Right forelimb (tissue), 1 donor: ENCODE data around the gene ARFGEF3.

Experiments used
- DNase-seq: peaks from one replicate; pipeline ENCODE4 v3.0.0-alpha.2; 2018

Gene ARFGEF3

GRCh38 chr6:138242987-138243592, 81.4 kb downstream of the ARFGEF3 start:
- no peak for DNase-seq

DNA sequence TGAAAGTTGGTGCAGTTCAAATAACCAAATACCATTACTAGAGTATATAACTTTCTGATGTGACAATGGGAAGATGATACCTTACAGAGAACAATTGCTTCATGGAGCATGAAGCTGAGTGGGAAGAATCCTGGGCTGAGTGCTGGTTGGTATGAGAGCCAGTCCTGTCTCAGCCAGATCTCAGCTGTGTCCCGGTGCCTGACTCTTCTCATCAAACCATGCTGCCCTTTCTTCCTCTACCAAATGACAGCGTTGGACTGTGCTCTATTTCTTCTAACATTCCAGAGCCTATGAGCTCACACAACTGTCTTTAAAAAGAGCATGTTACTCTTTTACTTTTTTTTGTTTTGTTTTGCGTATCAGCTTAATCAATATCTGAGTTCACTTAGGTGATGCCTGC, 84.0 kb downstream of the ARFGEF3 start:
- DNase-seq: no peak

DNA sequence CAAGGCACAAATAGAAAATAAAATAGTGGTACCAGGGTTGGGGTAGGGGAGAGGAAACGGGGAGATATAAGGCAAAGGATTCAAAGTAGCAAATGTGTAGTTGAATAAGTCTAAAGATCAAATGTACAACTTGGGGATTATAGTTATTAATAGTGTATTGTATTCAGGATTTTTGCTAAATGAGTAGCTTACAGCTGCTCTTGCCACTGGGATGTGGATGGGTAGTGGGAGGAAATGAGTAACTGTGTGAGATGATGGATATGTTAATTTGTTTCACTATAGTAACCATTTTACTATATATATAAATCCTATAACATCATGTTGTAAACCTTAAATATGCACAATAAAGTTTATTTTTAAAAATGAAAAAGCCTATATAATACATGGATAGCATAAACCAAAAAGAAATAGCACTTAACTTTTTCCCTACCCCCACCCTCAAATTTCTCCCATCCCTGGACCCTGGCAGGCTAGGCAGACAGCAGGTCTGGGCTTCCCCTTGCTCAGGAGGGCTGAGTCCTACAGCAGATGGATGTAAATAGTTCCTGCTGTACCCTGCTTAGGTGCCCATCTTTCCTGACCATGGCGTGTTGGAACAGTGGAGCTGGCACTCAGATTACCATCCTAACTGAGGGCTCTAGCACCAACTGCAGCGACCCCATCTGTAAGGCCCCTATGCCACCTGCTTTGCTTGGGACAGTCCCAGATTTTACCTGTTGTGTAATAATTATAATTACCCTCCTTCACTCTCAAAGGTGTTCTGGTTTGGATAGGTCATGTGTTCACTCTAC, 85.1 kb downstream of the ARFGEF3 start:
- DNase-seq: no peak

- DNase-seq: no peak
Observed at GRCh38 chr6:138248011-138248410, 86.3 kb downstream of the ARFGEF3 start.

DNA sequence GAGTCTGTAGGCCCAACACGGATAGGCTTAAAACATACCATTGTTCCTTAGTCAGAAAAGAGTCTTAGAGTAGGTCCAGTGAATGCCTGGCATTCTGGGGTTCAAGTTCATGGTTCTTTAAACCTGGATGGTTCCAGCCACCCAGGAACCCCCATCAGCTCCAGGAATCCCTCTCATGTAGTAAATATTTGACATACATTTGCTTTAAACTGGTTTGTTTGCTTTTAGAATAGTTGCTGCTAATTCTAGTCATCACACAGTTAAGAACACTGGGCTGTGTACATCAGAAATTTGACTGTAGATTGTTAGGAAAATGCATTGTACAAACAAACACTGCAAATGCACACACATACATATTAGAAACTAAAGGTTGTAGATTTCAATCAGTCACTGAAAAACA, 87.1 kb downstream of the ARFGEF3 start:
- no peak for DNase-seq

- DNase-seq: no peak
Observed at GRCh38 chr6:138250053-138250452, 88.3 kb downstream of the ARFGEF3 start.

DNA sequence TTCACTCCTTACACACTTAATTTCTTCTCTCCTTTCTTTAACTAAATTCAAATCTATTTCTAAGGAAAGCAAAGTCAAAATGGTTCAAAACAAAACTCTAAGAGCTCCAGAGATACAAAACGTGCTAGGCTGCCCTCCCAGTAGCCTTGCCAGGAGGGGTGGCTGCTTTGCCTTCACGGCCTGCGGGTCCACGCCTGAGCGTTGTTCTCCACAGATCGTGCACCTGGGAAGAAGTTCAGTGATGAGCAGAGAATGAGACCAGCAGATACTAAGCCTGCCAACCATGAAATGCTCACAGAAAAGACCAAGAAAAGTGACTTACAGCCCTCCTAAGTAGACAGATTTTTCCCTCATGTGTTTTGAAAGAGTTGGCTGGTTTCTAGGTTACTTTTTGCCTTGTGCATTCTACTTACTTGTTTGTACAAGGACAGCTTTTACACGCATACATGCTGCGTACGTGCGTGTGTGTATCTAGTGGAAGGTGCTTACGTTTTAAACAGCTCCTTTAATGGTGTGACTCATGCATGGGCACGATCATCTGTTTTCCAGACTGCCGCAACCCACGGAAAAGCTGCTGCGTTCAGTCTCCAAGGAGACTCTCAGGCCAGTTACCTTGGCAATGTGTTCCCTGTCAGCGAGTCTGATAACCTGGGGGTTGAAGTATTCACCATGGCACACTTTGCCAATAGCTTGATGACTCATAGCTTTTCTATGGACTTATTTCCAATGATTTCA, 88.9 kb downstream of the ARFGEF3 start:
- DNase-seq: peak; percentile 52

DNA sequence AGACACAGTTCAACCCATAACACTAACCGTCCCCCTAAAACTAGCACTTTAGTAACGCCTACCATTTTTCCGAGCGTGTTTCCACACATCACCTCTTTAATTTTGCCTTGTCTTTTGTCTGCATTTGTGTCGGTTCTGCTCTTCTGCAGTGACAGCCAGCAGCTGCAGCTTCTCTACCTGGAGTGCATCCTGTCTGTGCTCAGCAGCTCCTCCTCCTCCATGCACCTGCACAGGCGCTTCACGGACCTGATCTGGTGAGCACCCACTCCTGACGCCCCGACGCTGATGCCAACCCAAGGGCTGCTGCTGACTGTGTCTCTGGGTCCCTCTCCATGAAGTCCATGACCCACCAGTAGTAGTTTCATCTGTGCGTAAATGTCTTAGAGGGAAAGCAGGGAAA, 92.0 kb downstream of the ARFGEF3 start:
- no peak for DNase-seq

DNA sequence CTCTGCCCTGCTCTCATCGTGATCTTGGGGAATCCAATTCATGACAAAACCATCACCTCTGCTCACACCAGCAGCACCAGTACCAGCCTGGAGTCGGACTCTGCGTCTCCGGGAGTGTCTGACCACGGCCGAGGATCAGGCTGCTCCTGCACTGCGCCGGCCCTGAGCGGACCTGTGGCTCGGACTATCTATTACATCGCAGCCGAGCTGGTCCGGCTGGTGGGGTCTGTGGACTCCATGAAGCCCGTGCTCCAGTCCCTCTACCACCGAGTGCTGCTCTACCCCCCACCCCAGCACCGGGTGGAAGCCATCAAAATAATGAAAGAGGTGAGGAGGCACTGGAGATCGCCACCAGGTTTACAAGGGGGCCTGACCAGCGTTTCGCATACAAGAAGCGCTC, 93.7 kb downstream of the ARFGEF3 start:
- DNase-seq: no peak

GRCh38 chr6:138257638-138258040, 95.9 kb downstream of the ARFGEF3 start:
- DNase-seq: no peak

DNA sequence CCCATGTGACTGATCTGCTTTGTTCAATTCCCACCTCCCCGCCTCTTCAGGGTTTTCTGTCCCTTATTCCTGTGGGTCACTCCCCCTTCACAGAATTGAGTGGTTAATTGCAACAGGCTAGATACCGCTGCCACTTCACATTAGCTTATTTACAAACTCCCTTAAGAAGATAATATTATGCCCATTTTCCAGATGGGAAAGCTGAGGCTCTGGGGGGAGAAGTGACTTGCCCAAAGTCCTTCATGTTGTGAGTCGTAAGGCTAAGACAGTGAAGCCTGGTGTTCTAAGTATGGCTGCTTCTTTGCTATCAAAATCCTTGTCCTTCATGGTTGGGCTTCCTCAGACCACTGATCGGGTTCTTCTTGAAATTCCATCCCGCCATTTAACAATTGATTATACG, 96.5 kb downstream of the ARFGEF3 start:
- no peak for DNase-seq

DNA sequence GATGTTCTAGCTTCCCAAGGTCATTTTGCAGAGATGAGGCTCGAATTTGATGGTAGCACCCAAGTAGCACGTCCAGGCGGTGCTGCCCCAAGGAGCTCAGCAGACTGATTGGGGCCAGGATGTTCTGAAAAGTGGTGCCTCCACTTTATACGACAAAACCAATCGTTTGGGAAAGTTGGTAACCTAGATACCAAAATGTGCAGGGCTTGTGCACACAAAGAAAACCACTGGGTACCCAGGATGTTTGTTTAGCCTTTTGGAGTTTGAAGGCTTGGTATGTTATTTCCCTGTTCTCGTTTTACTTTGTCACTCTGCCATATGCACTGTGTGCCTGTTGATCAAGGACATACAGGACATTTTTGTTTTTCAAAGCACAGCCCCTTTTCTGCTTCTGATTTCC, 97.3 kb downstream of the ARFGEF3 start:
- no peak for DNase-seq

- DNase-seq: no peak
Observed at GRCh38 chr6:138261116-138261780, 99.5 kb downstream of the ARFGEF3 start.

DNA sequence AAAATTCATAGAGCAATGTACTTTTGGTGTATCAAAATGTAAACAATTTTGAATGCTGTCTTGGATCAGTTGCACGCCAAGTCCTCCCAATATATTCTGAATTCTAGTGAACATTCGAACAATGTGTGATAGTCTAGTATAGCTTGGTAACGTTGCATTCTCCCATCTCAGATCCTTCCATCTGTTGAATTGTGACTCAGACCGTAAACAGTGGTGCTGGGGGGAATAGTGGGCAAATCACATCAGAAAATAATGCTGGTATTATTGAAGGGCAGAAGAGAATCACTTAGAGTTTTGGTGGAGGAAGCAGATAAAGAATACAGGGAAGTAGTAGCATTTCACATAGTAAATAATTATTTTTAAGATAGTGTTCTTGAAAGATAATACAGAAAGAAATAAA, 102.2 kb downstream of the ARFGEF3 start:
- no peak for DNase-seq

GRCh38 chr6:138264372-138264880, 102.7 kb downstream of the ARFGEF3 start:
- no peak for DNase-seq

GRCh38 chr6:138266095-138266494, 104.4 kb downstream of the ARFGEF3 start:
- DNase-seq: no peak

DNA sequence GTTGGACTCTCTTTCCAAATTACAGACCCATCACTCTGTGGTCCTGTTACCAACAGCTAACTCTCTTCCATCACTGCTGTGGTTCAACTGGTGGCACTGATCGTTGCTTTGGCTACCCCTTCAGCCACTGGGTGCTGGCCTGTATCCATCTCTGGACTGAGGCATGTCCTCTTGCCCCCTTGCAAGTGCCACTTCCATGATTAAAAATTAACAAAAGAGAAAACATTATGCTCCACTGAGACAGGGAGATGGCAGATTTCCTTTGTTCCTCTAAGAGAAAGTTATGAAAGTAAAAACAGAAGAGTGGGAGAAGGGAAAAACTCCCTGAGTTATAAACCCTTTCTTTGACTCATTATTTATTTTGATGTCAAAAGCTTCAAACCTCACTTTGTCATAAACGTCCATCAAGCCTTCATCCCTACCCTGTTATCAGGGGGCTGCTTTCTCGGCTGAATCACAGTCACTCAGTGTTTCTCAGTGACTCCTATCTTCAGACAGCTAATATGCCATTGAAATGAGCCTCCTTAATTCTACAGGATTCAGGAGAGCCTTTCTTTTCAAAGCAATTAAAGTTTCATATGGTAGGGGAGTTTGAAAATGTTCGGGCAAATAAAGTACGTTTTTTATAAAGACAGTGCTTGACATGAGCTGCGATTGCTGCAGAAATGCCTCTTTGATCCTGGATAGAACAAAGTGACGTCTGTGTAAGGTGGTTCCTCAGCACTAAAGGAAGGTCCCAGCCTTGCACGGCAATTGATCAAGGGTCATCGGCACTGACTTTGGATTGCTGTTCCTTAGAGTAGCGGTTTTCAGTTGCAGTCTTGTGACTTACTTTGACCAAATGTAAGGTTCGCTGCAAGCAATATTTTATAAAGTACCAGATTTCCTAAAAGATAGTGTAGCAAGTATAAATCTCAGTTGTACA, 106.5 kb downstream of the ARFGEF3 start:
- DNase-seq: no peak

DNA sequence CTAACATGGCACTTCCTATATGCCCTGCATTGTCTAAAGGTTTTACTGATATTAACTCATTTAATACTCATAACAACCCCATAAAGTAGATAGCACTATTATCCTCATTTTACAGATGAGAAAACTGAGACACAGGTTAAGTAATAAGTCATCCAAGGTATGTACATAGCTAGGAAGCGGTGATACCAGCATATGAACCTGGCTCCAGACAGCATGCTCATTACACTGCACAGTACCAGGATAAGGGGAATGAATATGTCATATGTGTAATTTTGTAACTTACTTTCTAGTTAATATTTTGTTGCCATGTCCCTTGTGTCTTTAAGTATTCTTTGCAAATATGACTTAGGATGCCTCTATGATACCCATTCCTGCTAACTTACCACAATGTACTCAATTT, 109.7 kb downstream of the ARFGEF3 start:
- DNase-seq: no peak

GRCh38 chr6:138272533-138273315, 111.0 kb downstream of the ARFGEF3 start:
- DNase-seq: no peak

DNA sequence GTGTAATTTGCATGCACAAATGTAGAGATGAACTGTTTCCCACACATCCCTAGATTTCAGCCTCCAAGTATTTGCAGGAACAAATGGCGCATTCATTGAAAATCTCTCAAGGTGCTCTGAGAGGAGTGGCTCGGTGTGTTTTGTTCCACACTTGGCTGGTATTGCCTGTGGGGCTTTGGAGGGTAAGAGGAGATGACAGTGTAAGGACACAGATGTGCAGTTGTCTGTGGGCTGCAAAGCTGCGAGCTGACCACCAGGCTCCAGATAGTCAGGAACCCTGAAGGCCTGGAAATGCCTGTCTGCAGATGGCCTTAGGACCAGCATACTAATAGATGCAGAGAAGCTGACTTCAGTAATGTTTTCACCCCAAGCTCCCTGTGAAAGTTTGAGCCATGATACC, 114.2 kb downstream of the ARFGEF3 start:
- DNase-seq: no peak

- DNase-seq: no peak
Observed at GRCh38 chr6:138277835-138278234, 116.1 kb downstream of the ARFGEF3 start.
